ENCODE measurements around the gene PKDCC. TPM values are rescaled to one million over a fixed set of nuclear protein-coding genes. Genes with fewer than 3 reads are reported as not detected.

PKDCC gene
- total RNA-seq, 1 experiment from 2014 or later = 82.2 TPM

DNA sequence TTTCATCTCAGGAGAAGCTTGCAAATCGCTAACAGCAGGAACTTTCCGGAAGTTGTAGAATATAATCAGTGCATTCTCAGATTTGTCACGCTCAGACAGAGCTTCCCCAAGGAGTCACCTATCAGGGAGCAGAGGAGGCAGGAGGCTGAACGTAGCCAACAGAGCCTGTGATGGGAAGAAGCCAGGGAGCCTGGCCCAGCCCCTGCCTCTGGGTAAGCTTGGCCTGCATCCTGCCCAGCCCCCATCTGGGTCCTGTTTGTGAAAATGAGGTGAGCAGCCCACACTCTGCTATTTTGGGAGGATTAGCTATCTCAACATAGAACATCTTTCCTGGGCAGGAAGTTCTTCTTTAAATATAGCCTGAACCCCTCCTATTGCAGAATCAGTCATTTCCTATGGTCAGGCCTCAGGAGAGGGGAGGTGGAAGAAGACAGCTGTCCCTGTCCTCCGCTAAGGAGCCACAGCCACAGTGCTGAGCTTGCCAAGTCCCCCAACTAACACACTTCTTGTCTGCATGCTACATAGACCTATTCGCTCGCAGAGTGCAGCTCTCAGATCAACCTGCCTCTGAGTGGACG lies 19.2 kb upstream of the PKDCC start:
- no peak for TF ChIP-seq EZH2 (IDR thresholded peaks at IDR 0.05; ENCODE audit: borderline replicate concordance, low read depth, low read length, poor library complexity, severe bottlenecking)
- TF ChIP-seq, protein P1, sequence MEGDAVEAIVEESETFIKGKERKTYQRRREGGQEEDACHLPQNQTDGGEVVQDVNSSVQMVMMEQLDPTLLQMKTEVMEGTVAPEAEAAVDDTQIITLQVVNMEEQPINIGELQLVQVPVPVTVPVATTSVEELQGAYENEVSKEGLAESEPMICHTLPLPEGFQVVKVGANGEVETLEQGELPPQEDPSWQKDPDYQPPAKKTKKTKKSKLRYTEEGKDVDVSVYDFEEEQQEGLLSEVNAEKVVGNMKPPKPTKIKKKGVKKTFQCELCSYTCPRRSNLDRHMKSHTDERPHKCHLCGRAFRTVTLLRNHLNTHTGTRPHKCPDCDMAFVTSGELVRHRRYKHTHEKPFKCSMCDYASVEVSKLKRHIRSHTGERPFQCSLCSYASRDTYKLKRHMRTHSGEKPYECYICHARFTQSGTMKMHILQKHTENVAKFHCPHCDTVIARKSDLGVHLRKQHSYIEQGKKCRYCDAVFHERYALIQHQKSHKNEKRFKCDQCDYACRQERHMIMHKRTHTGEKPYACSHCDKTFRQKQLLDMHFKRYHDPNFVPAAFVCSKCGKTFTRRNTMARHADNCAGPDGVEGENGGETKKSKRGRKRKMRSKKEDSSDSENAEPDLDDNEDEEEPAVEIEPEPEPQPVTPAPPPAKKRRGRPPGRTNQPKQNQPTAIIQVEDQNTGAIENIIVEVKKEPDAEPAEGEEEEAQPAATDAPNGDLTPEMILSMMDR (conservative IDR thresholded peaks at IDR 0.05; ENCODE audit: low read depth, low read length) = no peak
- no peak overlapping the region for H3K4me3 ChIP-seq (ENCODE audit: low read depth, low read length, poor library complexity, severe bottlenecking)
- DNase-seq (ENCODE audit: low spot score) = peak; percentile 96
- intact Hi-C loops (cut with micrococcal nuclease; ENCODE audit: unreplicated experiment) = loop anchor here (1.0 kb wide), 1 partner anchor 18 kb away; no protein-coding TSS in a partner anchor
- H3K9me3 ChIP-seq (ENCODE audit: low read depth, low read length, poor library complexity, severe bottlenecking) = no peaks in the 10 kb centered on the region
- BruUV-seq (replicated peaks) = no TSS peak
- ChIA-PET CTCF (interaction anchor here (0.5 to 1.9 kb wide), 5 partner anchors 11 to 1549 kb away, joined by 3 to 4 read pairs (median 3); no protein-coding TSS in a partner anchor), POLR2A (ENCODE audit: low non-redundant PET) (interaction anchor here (0.6 kb wide), 1 partner anchor 127 kb away, joined by 5 read pairs; no protein-coding TSS in a partner anchor)
- no peaks in the 10 kb centered on the region for H3K27me3 ChIP-seq (replicated peaks; ENCODE audit: insufficient read depth, low read depth, low read length, poor library complexity)
- peaks cover 68% of the 10 kb centered on the region for H3K4me1 ChIP-seq (ENCODE audit: insufficient read depth, low read length, poor library complexity, severe bottlenecking)
- H3K27ac ChIP-seq (ENCODE audit: low read depth, low read length, poor library complexity, severe bottlenecking) = peak overlapping the region; percentile 78
- no peaks in the 10 kb centered on the region for H3K36me3 ChIP-seq (ENCODE audit: insufficient read depth, low read length, poor library complexity, severe bottlenecking)

DNA sequence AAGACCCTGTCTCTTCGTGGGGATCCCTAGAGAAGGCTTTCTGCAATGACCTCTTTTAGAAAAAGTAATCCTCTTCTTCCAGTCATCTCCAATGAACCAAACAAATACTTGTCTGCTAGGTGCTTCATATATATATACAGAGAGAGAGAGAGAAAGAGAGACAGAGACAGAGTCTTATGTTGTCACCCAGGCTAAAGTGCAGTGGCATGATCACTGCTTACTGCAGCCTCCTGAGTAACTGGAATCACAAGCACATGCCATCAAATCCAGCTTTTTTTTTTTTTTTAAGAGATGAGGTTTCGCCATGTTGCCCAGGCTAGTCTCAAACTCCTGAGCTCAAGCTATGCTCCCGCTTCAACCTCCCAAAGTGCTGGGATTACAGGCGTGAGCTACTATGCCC lies 18.6 kb upstream of the PKDCC start:
- peaks cover 68% of the 10 kb centered on the region for H3K4me1 ChIP-seq (ENCODE audit: insufficient read depth, low read length, poor library complexity, severe bottlenecking)
- POLR2A ChIA-PET (ENCODE audit: low non-redundant PET) = no interaction called here
- no peaks in the 10 kb centered on the region for H3K27me3 ChIP-seq (replicated peaks; ENCODE audit: insufficient read depth, low read depth, low read length, poor library complexity)
- H3K9me3 ChIP-seq (ENCODE audit: low read depth, low read length, poor library complexity, severe bottlenecking) = no peaks in the 10 kb centered on the region
- H3K4me3 ChIP-seq (ENCODE audit: low read depth, low read length, poor library complexity, severe bottlenecking) = no peak overlapping the region
- H3K27ac ChIP-seq (ENCODE audit: low read depth, low read length, poor library complexity, severe bottlenecking) = peak overlapping the region; percentile 78
- no peak for TF ChIP-seq EZH2 (IDR thresholded peaks at IDR 0.05; ENCODE audit: borderline replicate concordance, low read depth, low read length, poor library complexity, severe bottlenecking)
- TF ChIP-seq, protein P1 (conservative IDR thresholded peaks at IDR 0.05; ENCODE audit: low read depth, low read length) = no peak
- intact Hi-C loops (cut with micrococcal nuclease; ENCODE audit: unreplicated experiment) = no loop called here
- CTCF ChIA-PET = interaction anchor here (0.6 to 1.9 kb wide), 2 partner anchors 11 to 159 kb away, joined by 4 to 7 read pairs; no protein-coding TSS in a partner anchor
- no TSS peak for BruUV-seq (replicated peaks)
- no peaks in the 10 kb centered on the region for H3K36me3 ChIP-seq (ENCODE audit: insufficient read depth, low read length, poor library complexity, severe bottlenecking)
- no peak for DNase-seq (ENCODE audit: low spot score)

DNA sequence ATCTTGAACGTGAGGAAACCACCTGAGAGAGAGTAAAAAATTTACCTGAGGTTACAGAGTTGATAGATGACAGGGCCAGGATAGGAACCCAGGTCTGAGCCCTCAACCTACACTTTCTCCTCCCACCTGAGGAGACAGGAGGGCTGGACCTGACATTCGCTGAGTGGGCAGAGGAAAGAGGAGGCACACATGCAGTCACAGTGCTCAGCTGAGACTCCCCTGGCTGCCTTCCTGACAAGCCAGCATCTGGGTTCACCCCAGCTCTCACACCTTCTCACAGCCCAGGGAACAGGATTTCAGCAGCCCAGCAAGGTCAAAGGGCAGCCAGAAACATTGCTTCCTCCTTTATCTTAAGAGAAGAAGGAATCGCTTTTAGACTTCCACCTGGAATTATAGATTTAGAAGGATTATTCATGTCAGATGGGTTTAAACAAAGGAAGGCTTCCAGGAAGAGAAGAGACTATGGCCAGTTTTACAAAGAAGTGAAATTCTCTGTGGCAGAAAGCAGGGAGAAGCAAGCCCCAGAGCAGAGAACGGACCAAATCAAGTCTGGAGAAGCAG lies 18.1 kb upstream of the PKDCC start:
- ChIA-PET CTCF (interaction anchor here (0.6 kb wide), 1 partner anchor 10 kb away, joined by 7 read pairs; no protein-coding TSS in a partner anchor), POLR2A (ENCODE audit: low non-redundant PET) (no interaction called here)
- Histone ChIP-seq H3K36me3 (ENCODE audit: insufficient read depth, low read length, poor library complexity, severe bottlenecking) (no peaks in the 10 kb centered on the region), H3K4me3 (ENCODE audit: low read depth, low read length, poor library complexity, severe bottlenecking) (no peak overlapping the region), H3K9me3 (ENCODE audit: low read depth, low read length, poor library complexity, severe bottlenecking) (no peaks in the 10 kb centered on the region), H3K27me3 (replicated peaks; ENCODE audit: insufficient read depth, low read depth, low read length, poor library complexity) (no peaks in the 10 kb centered on the region), H3K27ac (ENCODE audit: low read depth, low read length, poor library complexity, severe bottlenecking) (peak overlapping the region; percentile 78), H3K4me1 (ENCODE audit: insufficient read depth, low read length, poor library complexity, severe bottlenecking) (peaks cover 68% of the 10 kb centered on the region)
- BruUV-seq (replicated peaks) = no TSS peak
- DNase-seq (ENCODE audit: low spot score) = no peak
- intact Hi-C loops (cut with micrococcal nuclease; ENCODE audit: unreplicated experiment) = no loop called here
- no peak for TF ChIP-seq EZH2 (IDR thresholded peaks at IDR 0.05; ENCODE audit: borderline replicate concordance, low read depth, low read length, poor library complexity, severe bottlenecking)
- TF ChIP-seq, protein P1 (conservative IDR thresholded peaks at IDR 0.05; ENCODE audit: low read depth, low read length) = no peak
